Esophagus squamous epithelium (tissue), 4 donors: ENCODE measurements around the gene LRRC61.

Source experiments
- POLR2A ChIP-seq, 4 donors: fragments of 450-650 bp; IDR thresholded peaks; one replicate each; pipeline ENCODE4 v1.6.1; 2017; ENCODE audit warnings: antibody characterized with exemption in 4 of 4, mild to moderate bottlenecking in 4 of 4, moderate library complexity in 3 of 4
- TF ChIP-seq, protein P1 (sequence below), 6 experiments: fragments of 450-650 bp in 4 of 6; fragments of 200-600 bp in 2 of 6; sonication (generic) in 2 of 6; IDR thresholded peaks; one replicate each; pipeline ENCODE4 v1.5.1; 2016 to 2019; ENCODE audit warnings: antibody characterized with exemption in 6 of 6, mild to moderate bottlenecking in 4 of 6, moderate library complexity in 4 of 6

DNA sequence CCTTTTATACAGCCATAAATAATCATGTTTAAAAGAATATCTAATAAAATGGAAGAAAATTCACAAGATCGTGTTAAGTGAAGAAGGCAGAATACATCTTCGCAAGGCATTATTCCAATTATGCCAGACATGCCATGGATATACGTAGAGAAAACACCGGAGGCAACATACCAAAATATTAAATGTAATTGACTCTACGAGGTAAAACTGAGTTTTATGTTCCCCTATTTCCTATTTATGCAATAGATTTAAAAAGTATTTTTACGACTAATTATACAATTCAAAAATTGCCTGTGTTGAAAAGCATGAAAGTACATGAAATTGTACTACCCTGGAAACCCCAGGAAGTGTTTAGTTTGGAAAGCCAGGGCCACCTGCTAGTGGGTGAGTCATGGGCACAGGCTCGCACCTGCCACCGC, 44.5 kb downstream of the LRRC61 start:
- TF ChIP-seq POLR2A (IDR thresholded peaks at IDR 0.05), result no peak
- TF ChIP-seq, protein P1, sequence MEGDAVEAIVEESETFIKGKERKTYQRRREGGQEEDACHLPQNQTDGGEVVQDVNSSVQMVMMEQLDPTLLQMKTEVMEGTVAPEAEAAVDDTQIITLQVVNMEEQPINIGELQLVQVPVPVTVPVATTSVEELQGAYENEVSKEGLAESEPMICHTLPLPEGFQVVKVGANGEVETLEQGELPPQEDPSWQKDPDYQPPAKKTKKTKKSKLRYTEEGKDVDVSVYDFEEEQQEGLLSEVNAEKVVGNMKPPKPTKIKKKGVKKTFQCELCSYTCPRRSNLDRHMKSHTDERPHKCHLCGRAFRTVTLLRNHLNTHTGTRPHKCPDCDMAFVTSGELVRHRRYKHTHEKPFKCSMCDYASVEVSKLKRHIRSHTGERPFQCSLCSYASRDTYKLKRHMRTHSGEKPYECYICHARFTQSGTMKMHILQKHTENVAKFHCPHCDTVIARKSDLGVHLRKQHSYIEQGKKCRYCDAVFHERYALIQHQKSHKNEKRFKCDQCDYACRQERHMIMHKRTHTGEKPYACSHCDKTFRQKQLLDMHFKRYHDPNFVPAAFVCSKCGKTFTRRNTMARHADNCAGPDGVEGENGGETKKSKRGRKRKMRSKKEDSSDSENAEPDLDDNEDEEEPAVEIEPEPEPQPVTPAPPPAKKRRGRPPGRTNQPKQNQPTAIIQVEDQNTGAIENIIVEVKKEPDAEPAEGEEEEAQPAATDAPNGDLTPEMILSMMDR (IDR thresholded peaks at IDR 0.05), result no peak
